ENCODE results near the gene DCLK2. TPM values are rescaled to one million over a fixed set of nuclear protein-coding genes. Genes with fewer than 3 reads are reported as not detected.

The DCLK2 gene
- polyA plus RNA-seq, 1 donor from 2014 or later = 134 TPM

- peaks cover 4% of the 10 kb centered on the region for H3K79me2 ChIP-seq (replicated peaks; ENCODE audit: insufficient read depth, low read length)
- H4K20me1 ChIP-seq (ENCODE audit: insufficient read depth) = no peaks in the 10 kb centered on the region
- no peaks in the 10 kb centered on the region for H3K9me3 ChIP-seq (ENCODE audit: low read length)
- peaks cover 4% of the 10 kb centered on the region for H3F3A ChIP-seq (ENCODE audit: insufficient read depth, low read length, poor library complexity, severe bottlenecking)
- H3K36me3 ChIP-seq (ENCODE audit: insufficient read depth, low read length) = no peaks in the 10 kb centered on the region
- no peaks in the 10 kb centered on the region for H3K9me2 ChIP-seq (ENCODE audit: insufficient read depth, low read length)
- H3K9ac ChIP-seq (ENCODE audit: low read length) = no peak overlapping the region
- TF ChIP-seq RAD21 (conservative IDR thresholded peaks at IDR 0.05) = no peak
- TF ChIP-seq, protein P1, sequence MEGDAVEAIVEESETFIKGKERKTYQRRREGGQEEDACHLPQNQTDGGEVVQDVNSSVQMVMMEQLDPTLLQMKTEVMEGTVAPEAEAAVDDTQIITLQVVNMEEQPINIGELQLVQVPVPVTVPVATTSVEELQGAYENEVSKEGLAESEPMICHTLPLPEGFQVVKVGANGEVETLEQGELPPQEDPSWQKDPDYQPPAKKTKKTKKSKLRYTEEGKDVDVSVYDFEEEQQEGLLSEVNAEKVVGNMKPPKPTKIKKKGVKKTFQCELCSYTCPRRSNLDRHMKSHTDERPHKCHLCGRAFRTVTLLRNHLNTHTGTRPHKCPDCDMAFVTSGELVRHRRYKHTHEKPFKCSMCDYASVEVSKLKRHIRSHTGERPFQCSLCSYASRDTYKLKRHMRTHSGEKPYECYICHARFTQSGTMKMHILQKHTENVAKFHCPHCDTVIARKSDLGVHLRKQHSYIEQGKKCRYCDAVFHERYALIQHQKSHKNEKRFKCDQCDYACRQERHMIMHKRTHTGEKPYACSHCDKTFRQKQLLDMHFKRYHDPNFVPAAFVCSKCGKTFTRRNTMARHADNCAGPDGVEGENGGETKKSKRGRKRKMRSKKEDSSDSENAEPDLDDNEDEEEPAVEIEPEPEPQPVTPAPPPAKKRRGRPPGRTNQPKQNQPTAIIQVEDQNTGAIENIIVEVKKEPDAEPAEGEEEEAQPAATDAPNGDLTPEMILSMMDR (IDR thresholded peaks at IDR 0.05; ENCODE audit: poor library complexity, severe bottlenecking) = no peak
- no peak for TF ChIP-seq TAF1 (IDR thresholded peaks at IDR 0.05; ENCODE audit: low read depth)
- TF ChIP-seq, protein P2, sequence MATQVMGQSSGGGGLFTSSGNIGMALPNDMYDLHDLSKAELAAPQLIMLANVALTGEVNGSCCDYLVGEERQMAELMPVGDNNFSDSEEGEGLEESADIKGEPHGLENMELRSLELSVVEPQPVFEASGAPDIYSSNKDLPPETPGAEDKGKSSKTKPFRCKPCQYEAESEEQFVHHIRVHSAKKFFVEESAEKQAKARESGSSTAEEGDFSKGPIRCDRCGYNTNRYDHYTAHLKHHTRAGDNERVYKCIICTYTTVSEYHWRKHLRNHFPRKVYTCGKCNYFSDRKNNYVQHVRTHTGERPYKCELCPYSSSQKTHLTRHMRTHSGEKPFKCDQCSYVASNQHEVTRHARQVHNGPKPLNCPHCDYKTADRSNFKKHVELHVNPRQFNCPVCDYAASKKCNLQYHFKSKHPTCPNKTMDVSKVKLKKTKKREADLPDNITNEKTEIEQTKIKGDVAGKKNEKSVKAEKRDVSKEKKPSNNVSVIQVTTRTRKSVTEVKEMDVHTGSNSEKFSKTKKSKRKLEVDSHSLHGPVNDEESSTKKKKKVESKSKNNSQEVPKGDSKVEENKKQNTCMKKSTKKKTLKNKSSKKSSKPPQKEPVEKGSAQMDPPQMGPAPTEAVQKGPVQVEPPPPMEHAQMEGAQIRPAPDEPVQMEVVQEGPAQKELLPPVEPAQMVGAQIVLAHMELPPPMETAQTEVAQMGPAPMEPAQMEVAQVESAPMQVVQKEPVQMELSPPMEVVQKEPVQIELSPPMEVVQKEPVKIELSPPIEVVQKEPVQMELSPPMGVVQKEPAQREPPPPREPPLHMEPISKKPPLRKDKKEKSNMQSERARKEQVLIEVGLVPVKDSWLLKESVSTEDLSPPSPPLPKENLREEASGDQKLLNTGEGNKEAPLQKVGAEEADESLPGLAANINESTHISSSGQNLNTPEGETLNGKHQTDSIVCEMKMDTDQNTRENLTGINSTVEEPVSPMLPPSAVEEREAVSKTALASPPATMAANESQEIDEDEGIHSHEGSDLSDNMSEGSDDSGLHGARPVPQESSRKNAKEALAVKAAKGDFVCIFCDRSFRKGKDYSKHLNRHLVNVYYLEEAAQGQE (IDR thresholded peaks at IDR 0.05; ENCODE audit: borderline replicate concordance) = no peak
- TF ChIP-seq MXI1 (conservative IDR thresholded peaks at IDR 0.05; ENCODE audit: poor library complexity, severe bottlenecking) = no peak
- TF ChIP-seq EZH2 (IDR thresholded peaks at IDR 0.05; ENCODE audit: borderline replicate concordance, insufficient read depth, low read length, poor library complexity, severe bottlenecking) = no peak
- TF ChIP-seq EP300 (conservative IDR thresholded peaks at IDR 0.05; ENCODE audit: poor library complexity, severe bottlenecking) = no peak
- no peak for TF ChIP-seq SMC3 (conservative IDR thresholded peaks at IDR 0.05; ENCODE audit: poor library complexity)
- no peak for TF ChIP-seq POLR2AphosphoS5 (IDR thresholded peaks at IDR 0.05)
- no peak overlapping the region for H3K4me3 ChIP-seq (ENCODE audit: low read length)
- H3K4me2 ChIP-seq (ENCODE audit: low read length) = no peak overlapping the region
- H2AFZ ChIP-seq (ENCODE audit: low read depth, low read length) = no peak overlapping the region
- no peak overlapping the region for H3K27ac ChIP-seq (ENCODE audit: low read length)
- no peaks in the 10 kb centered on the region for H3K27me3 ChIP-seq (ENCODE audit: insufficient read depth, low read depth, low read length)
Measured at GRCh38 chr4:150211016-150211415, 132.8 kb downstream of the DCLK2 start.

- Histone ChIP-seq H3K4me2 (ENCODE audit: low read length) (no peak overlapping the region), H3K9me2 (ENCODE audit: insufficient read depth, low read length) (no peaks in the 10 kb centered on the region), H4K20me1 (ENCODE audit: insufficient read depth) (no peaks in the 10 kb centered on the region), H3K4me3 (ENCODE audit: low read length) (no peak overlapping the region), H3K79me2 (replicated peaks; ENCODE audit: insufficient read depth, low read length) (peaks cover 4% of the 10 kb centered on the region), H3F3A (ENCODE audit: insufficient read depth, low read length, poor library complexity, severe bottlenecking) (peaks cover 4% of the 10 kb centered on the region), H3K36me3 (ENCODE audit: insufficient read depth, low read length) (no peaks in the 10 kb centered on the region), H3K27me3 (ENCODE audit: insufficient read depth, low read depth, low read length) (no peaks in the 10 kb centered on the region), H3K27ac (ENCODE audit: low read length) (no peak overlapping the region), H2AFZ (ENCODE audit: low read depth, low read length) (no peak overlapping the region), H3K9ac (ENCODE audit: low read length) (no peak overlapping the region), H3K9me3 (ENCODE audit: low read length) (no peaks in the 10 kb centered on the region)
- TF ChIP-seq SMC3 (conservative IDR thresholded peaks at IDR 0.05; ENCODE audit: poor library complexity) = no peak
- TF ChIP-seq MXI1 (conservative IDR thresholded peaks at IDR 0.05; ENCODE audit: poor library complexity, severe bottlenecking) = no peak
- TF ChIP-seq, protein P1 (IDR thresholded peaks at IDR 0.05; ENCODE audit: poor library complexity, severe bottlenecking) = no peak
- no peak for TF ChIP-seq EP300 (conservative IDR thresholded peaks at IDR 0.05; ENCODE audit: poor library complexity, severe bottlenecking)
- TF ChIP-seq POLR2AphosphoS5 (IDR thresholded peaks at IDR 0.05) = no peak
- TF ChIP-seq TAF1 (IDR thresholded peaks at IDR 0.05; ENCODE audit: low read depth) = no peak
- TF ChIP-seq RAD21 (conservative IDR thresholded peaks at IDR 0.05) = no peak
- TF ChIP-seq EZH2 (IDR thresholded peaks at IDR 0.05; ENCODE audit: borderline replicate concordance, insufficient read depth, low read length, poor library complexity, severe bottlenecking) = no peak
- TF ChIP-seq, protein P2 (IDR thresholded peaks at IDR 0.05; ENCODE audit: borderline replicate concordance) = no peak
Measured at GRCh38 chr4:150211799-150212445, 133.7 kb downstream of the DCLK2 start.
